ENCODE results near the gene PTPRB.

Gene PTPRB

GRCh38 chr12:70467918-70468733 is 169.1 kb downstream of the PTPRB start:
- no peak for DNase-seq (ENCODE audit: low read depth)
- no peak overlapping the region for H3K4me3 ChIP-seq (ENCODE audit: low read length)
- TF ChIP-seq, protein P1, sequence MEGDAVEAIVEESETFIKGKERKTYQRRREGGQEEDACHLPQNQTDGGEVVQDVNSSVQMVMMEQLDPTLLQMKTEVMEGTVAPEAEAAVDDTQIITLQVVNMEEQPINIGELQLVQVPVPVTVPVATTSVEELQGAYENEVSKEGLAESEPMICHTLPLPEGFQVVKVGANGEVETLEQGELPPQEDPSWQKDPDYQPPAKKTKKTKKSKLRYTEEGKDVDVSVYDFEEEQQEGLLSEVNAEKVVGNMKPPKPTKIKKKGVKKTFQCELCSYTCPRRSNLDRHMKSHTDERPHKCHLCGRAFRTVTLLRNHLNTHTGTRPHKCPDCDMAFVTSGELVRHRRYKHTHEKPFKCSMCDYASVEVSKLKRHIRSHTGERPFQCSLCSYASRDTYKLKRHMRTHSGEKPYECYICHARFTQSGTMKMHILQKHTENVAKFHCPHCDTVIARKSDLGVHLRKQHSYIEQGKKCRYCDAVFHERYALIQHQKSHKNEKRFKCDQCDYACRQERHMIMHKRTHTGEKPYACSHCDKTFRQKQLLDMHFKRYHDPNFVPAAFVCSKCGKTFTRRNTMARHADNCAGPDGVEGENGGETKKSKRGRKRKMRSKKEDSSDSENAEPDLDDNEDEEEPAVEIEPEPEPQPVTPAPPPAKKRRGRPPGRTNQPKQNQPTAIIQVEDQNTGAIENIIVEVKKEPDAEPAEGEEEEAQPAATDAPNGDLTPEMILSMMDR (IDR thresholded peaks at IDR 0.05; ENCODE audit: insufficient read depth, low read depth, low read length, missing control alignments) = no peak

- DNase-seq (ENCODE audit: low read depth) = no peak
- no peak overlapping the region for H3K4me3 ChIP-seq (ENCODE audit: low read length)
- TF ChIP-seq, protein P1 (IDR thresholded peaks at IDR 0.05; ENCODE audit: insufficient read depth, low read depth, low read length, missing control alignments) = no peak
These were observed 169.8 kb downstream of the PTPRB start for GRCh38 chr12:70467476-70467875.

- no peak overlapping the region for H3K4me3 ChIP-seq (ENCODE audit: low read length)
- no peak for DNase-seq (ENCODE audit: low read depth)
- TF ChIP-seq, protein P1 (IDR thresholded peaks at IDR 0.05; ENCODE audit: insufficient read depth, low read depth, low read length, missing control alignments) = no peak
These were observed 170.5 kb downstream of the PTPRB start for GRCh38 chr12:70466753-70467152.
